ENCODE results near the gene SLC39A6.

DNA sequence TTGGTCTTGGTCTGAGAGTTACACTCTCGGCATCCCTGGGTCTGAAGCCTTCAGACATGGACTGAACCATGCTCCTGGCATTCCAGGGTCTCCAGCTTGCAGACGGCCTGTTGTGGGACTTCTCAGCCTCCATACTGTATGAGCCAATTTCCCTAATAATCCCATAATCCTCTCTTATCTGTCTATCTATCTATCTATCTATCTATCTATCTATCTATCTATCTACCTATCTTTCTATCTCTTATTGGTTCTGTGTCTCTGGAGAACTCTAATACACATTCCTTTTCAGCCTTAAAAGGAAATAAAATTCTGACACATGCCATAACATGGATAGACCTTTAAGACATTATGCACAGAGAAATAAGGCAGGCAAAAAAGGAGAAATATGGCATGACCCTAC lies 24.4 kb downstream of the SLC39A6 start:
- TF ChIP-seq EZH2 (IDR thresholded peaks at IDR 0.05; ENCODE audit: low read depth) (no peak), CTCF (conservative IDR thresholded peaks at IDR 0.05) (no peak)

All from PC-9 (cell line).